Memory B cell (primary cell): ENCODE results near the gene BHLHA9.
"Not testable (repeated sequence)": the region's sequence is repeated elsewhere in the genome, so short reads cannot be mapped to it uniquely, and the experiment has no call there.

Source experiments
- ATAC-seq: fragments of 150-1000 bp; cut with Tn5 transposase; 2 replicates; pipeline ENCODE4 v1.10.0; 2021; ENCODE audit warnings: low read depth, mild to moderate bottlenecking, moderate library complexity
- DNase-seq, 2 donors: peaks; one replicate each; pipeline ENCODE4 v3.0.0; 2022; ENCODE audit warnings: low spot score in 2 of 2
- H3K27ac Mint-ChIP-seq: one replicate; pipeline ENCODE4 v1.8.0; 2022; ENCODE audit warnings: mild to moderate bottlenecking, moderate library complexity, mixed read lengths
- H3K27me3 Mint-ChIP-seq: one replicate; pipeline ENCODE4 v1.8.0; 2022; ENCODE audit warnings: mixed read lengths
- H3K36me3 Mint-ChIP-seq: one replicate; pipeline ENCODE4 v1.8.0; 2022; ENCODE audit warnings: mild to moderate bottlenecking, mixed read lengths
- H3K4me1 Mint-ChIP-seq: one replicate; pipeline ENCODE4 v1.8.0; 2022; ENCODE audit warnings: mixed read lengths
- H3K4me3 Mint-ChIP-seq: one replicate; pipeline ENCODE4 v1.8.0; 2022; ENCODE audit warnings: mild to moderate bottlenecking, moderate library complexity, mixed read lengths
- H3K9me3 Mint-ChIP-seq: one replicate; pipeline ENCODE4 v1.8.0; 2022; ENCODE audit warnings: mixed read lengths

The BHLHA9 gene

DNA sequence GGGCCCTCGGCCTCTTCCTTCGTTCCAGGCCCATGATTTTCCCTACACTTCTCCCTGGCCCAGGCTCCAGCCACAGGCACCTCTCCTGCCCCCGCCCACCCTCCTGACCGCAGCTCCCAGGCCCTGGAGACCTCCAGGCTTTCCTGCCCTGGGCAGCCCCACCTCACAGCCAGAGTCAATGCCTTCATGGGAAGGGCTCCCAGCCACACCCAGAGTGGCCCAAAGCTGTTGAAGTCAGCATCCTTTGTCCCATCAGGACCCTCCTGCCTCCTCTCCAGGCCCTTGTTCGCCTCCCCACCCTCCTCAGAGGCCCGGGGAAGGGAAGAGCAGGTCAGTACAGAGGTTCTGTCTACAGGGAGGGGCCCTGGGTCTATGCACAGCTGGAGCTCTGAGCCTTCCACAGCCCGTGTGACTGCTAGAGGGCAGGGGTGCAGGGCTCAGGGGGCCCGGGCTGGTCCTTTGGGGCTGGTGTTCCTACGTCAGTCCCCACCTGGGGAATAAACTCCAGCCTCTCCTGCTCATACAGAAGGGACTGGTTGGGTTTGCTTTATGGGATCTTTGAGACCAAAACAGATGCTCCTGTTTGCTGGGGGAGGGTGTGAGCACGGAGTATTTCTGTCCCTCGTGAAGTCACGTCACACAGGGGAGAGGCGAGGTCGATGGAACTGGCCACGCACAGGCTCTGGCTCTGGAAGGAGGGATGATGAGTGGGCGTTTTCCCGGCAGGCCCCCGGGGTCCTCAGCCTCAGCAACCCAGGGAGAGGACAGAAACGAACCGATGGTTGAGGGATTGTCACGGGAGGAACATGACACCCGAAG, 29.5 kb downstream of the BHLHA9 start:
- no peaks in the 10 kb centered on the region for H3K9me3 Mint-ChIP-seq
- peaks cover 15% of the 10 kb centered on the region for H3K27me3 Mint-ChIP-seq
- no peak for ATAC-seq
- DNase-seq = no peak
- H3K4me1 Mint-ChIP-seq = peaks cover 2% of the 10 kb centered on the region
- no peak overlapping the region for H3K27ac Mint-ChIP-seq
- H3K4me3 Mint-ChIP-seq = no peak overlapping the region
- no peaks in the 10 kb centered on the region for H3K36me3 Mint-ChIP-seq

DNA sequence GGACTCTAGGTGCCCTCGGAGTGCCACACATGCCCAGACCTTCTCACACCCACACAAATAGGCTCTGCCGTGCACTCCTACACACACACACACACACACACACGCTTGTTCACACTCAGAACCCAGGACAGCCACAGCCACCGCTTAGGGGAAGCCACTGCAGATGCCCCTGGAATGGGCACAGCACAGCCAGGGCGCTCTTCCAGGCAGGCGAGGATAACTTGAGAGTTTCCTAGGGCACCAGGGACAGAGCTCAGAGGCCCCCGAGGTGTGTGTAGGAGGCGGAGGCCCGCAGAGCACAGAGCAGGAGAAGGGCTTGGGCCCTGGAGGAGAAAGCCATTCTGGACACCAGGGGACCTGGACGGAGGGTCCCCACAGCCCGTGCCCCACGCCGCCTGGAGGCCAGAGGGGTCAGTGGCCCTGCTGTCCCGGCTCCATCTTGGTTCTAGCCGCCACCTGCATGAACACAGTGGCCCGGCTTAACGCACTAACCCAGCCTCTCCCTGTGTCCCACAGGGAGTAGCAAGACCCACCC, 30.2 kb downstream of the BHLHA9 start:
- H3K27me3 Mint-ChIP-seq = peaks cover 15% of the 10 kb centered on the region
- no peaks in the 10 kb centered on the region for H3K9me3 Mint-ChIP-seq
- no peaks in the 10 kb centered on the region for H3K36me3 Mint-ChIP-seq
- peaks cover 2% of the 10 kb centered on the region for H3K4me1 Mint-ChIP-seq
- no peak overlapping the region for H3K27ac Mint-ChIP-seq
- H3K4me3 Mint-ChIP-seq = no peak overlapping the region
- ATAC-seq = no peak
- no peak for DNase-seq

DNA sequence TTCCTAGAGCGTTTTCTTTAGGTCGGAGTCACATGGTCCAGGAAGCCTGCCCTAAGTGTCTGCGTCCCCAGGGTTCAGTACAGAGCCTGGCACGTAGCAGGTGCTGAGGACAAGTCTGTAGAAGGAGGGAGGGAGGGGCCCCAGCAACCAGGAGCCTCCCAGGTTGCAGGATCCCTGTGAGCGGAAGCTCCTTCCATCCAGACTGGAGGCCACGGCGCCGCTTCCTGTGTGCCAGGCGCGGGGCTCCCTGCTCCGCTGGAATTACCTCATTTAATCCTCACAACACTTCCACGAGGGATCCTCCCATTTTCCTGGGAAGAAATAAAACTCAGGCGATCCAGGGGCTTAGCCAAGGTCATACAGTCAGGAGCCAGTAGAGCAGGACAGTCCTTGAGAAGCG, 31.3 kb downstream of the BHLHA9 start:
- DNase-seq (no peak), ATAC-seq (no peak)
- H3K4me1 Mint-ChIP-seq = peaks cover 2% of the 10 kb centered on the region
- H3K27me3 Mint-ChIP-seq = peaks cover 15% of the 10 kb centered on the region
- no peak overlapping the region for H3K4me3 Mint-ChIP-seq
- H3K27ac Mint-ChIP-seq = no peak overlapping the region
- H3K9me3 Mint-ChIP-seq = no peaks in the 10 kb centered on the region
- no peaks in the 10 kb centered on the region for H3K36me3 Mint-ChIP-seq

- no peaks in the 10 kb centered on the region for H3K36me3 Mint-ChIP-seq
Measured at GRCh38 chr17:1302761-1303160, 32.5 kb downstream of the BHLHA9 start.

GRCh38 chr17:1304522-1304921, 34.3 kb downstream of the BHLHA9 start:
- Mint-ChIP-seq H3K4me3 (no peak overlapping the region), H3K4me1 (peaks cover 2% of the 10 kb centered on the region), H3K9me3 (no peaks in the 10 kb centered on the region), H3K36me3 (no peaks in the 10 kb centered on the region), H3K27ac (no peak overlapping the region), H3K27me3 (peaks cover 15% of the 10 kb centered on the region)
- ATAC-seq (no peak), DNase-seq (no peak)

More at GRCh38 chr17:1302761-1303160, 32.5 kb downstream of the BHLHA9 start:
- Mint-ChIP-seq H3K27ac (no peak overlapping the region), H3K4me3 (no peak overlapping the region), H3K27me3 (peaks cover 15% of the 10 kb centered on the region), H3K4me1 (peaks cover 2% of the 10 kb centered on the region), H3K9me3 (no peaks in the 10 kb centered on the region)
- ATAC-seq = no peak
- no peak for DNase-seq

DNA sequence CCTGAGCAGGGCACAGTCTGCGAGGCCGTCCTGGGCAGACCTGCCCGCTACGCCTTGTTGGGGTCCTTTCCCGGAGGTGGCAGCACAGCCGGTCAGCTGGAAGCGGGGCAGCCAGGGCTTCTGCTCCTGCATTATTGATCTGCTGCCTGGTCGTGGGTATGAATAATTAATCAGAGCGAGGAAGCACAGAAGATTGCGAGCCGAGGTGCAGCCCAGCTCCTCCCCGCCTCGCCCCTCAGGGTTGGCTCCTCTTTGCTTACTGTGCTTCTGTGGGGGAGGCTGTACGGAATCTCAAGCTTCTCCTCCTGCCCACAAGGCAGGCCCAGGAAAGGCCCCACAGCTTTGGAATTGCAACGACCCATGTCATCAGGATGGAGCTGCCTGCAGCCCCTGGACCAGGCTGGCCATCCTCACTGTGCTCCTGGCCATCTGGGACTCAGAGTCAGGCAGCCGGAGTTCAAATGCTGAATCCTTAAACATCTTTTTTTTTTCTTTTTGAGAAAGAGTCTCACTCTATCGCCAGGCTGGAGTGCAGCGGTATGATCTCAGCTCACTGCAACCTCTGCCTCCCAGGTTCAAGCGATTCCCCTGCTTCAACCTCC, 34.8 kb downstream of the BHLHA9 start:
- Mint-ChIP-seq H3K36me3 (no peaks in the 10 kb centered on the region), H3K27ac (no peak overlapping the region), H3K4me1 (peaks cover 2% of the 10 kb centered on the region), H3K4me3 (no peak overlapping the region), H3K27me3 (peaks cover 13% of the 10 kb centered on the region), H3K9me3 (no peaks in the 10 kb centered on the region)
- ATAC-seq (no peak), DNase-seq (no peak)

GRCh38 chr17:1307829-1308228, 37.6 kb downstream of the BHLHA9 start:
- DNase-seq, H3K36me3 Mint-ChIP-seq, H3K4me3 Mint-ChIP-seq, H3K4me1 Mint-ChIP-seq, H3K9me3 Mint-ChIP-seq, H3K27me3 Mint-ChIP-seq, H3K27ac Mint-ChIP-seq, ATAC-seq: not testable (repeated sequence)

DNA sequence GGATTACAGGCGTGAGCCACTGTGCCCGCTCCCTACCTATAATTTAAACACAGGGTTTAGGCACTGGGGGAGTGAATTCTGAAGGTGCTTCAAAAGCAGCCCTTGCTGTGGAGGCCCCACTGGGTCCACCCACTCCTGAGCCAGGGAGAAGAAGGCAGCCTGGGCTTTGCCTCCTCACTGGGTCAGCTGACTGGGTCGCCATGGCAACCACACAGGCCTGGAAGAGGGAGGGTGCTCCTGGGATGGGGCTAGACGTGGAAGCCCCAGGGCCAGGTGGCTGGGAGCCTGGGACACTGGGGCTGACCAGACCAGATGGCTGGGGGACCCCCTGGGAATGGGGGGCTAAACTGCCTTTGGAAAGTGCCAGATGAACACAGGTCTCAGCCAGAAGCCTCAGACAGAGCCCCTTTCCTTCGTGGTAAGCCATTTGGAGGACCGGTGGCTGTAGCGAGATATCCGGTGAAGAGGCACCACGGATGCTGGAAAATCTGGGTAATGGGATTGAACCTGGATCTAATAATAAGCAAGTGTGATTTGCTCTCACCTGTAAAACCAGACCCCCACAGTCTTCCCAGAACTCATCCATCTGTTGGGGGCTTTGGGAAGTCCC, 42.1 kb downstream of the BHLHA9 start:
- ATAC-seq = no peak
- no peak overlapping the region for H3K4me3 Mint-ChIP-seq
- H3K27ac Mint-ChIP-seq = no peak overlapping the region
- H3K4me1 Mint-ChIP-seq = no peaks in the 10 kb centered on the region
- peaks cover 2% of the 10 kb centered on the region for H3K27me3 Mint-ChIP-seq
- H3K36me3 Mint-ChIP-seq = no peaks in the 10 kb centered on the region
- H3K9me3 Mint-ChIP-seq = no peaks in the 10 kb centered on the region
- no peak for DNase-seq

DNA sequence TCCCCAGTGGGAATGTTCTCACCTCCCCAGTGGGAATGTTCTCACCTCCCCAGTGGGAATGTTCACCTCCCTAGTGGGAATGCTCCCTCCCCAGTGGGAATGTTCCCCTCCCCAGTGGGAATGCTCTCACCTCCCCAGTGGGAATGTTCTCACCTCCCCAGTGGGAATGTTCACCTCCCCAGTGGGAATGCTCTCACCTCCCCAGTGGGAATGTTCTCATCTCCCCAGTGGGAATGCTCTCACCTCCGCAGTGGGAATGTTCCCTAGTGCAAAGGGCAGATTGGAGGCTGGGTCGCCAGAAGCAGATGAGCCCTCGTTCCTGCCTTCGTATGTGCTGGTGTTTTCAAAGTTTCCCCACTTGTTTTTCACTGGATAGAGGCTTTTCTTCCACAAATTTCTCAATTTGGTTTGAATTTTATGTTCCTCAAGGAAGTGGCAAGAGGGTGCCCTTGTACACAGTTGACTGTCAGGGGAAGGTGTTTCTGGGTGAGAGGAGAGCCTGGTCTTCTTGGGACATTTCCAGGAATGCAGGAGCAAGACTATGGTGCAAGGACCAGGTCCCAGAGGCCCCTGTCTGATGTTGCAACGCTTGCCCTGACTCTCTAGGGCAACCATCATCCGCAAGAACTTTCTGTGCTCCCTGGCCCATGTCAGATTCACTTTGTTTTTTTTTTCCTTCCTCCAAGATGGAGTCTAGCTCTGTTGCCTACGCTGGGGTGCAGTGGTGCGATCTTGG, 43.2 kb downstream of the BHLHA9 start:
- Mint-ChIP-seq H3K36me3 (no peaks in the 10 kb centered on the region), H3K27ac (no peak overlapping the region), H3K4me1 (no peaks in the 10 kb centered on the region), H3K4me3 (no peak overlapping the region), H3K9me3 (no peaks in the 10 kb centered on the region), H3K27me3 (peaks cover 2% of the 10 kb centered on the region)
- ATAC-seq (no peak), DNase-seq (no peak)

DNA sequence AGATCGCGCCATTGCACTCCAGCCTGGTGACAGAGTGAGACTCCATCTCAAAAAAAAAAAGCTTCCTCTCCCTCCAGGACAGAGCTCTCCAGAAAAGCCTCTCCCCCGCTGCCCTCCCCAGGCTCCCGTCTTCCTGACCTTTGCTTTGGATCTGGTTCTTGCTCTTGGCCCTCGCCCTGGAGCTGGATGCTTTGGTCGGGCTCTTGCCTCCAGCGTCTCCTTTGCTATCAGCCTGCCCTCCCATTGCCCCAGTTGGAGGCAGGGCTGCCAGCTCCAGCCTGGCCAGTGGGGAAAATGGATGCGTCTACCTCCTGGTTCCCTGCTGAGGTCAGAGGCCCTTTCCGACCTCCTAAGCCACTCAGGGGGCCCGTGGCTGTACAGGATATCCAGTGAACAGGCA, 45.2 kb downstream of the BHLHA9 start:
- DNase-seq (no peak), ATAC-seq (no peak)
- H3K36me3 Mint-ChIP-seq = no peaks in the 10 kb centered on the region
- H3K27ac Mint-ChIP-seq = no peak overlapping the region
- H3K4me1 Mint-ChIP-seq = no peaks in the 10 kb centered on the region
- H3K4me3 Mint-ChIP-seq = no peak overlapping the region
- H3K9me3 Mint-ChIP-seq = no peaks in the 10 kb centered on the region
- peaks cover 2% of the 10 kb centered on the region for H3K27me3 Mint-ChIP-seq

- peaks cover 2% of the 10 kb centered on the region for H3K27me3 Mint-ChIP-seq
- no peak overlapping the region for H3K27ac Mint-ChIP-seq
- H3K4me1 Mint-ChIP-seq = no peaks in the 10 kb centered on the region
- H3K9me3 Mint-ChIP-seq = no peaks in the 10 kb centered on the region
- ATAC-seq = no peak
- no peaks in the 10 kb centered on the region for H3K36me3 Mint-ChIP-seq
- no peak overlapping the region for H3K4me3 Mint-ChIP-seq
- no peak for DNase-seq
Measured at GRCh38 chr17:1315891-1316403, 45.7 kb downstream of the BHLHA9 start.
